ENCODE results near the gene FAM78B.

- TF ChIP-seq CTCF (IDR thresholded peaks at IDR 0.05) (no peak), POLR2A (IDR thresholded peaks at IDR 0.05) (no peak)
These were observed 39.8 kb downstream of the FAM78B start for GRCh38 chr1:166127003-166127402.

Data from heart left ventricle (tissue), 13 donors.